Activated naive CD8-positive, alpha-beta T cell (primary cell): ENCODE results near the gene SOCS1.

Source experiments
- H3K27ac Mint-ChIP-seq: one replicate; pipeline ENCODE4 v1.8.0; 2021; ENCODE audit warnings: mixed read lengths
- H3K27me3 Mint-ChIP-seq: one replicate; pipeline ENCODE4 v1.8.0; 2021; ENCODE audit warnings: mixed read lengths
- H3K36me3 Mint-ChIP-seq: one replicate; pipeline ENCODE4 v1.8.0; 2021; ENCODE audit warnings: mixed read lengths
- H3K4me1 Mint-ChIP-seq: one replicate; pipeline ENCODE4 v1.8.0; 2021; ENCODE audit warnings: low read depth, mixed read lengths
- H3K4me3 Mint-ChIP-seq: one replicate; pipeline ENCODE4 v1.8.0; 2021; ENCODE audit warnings: mild to moderate bottlenecking, mixed read lengths
- H3K9me3 Mint-ChIP-seq: one replicate; pipeline ENCODE4 v1.8.0; 2021; ENCODE audit warnings: low read depth, mixed read lengths

The SOCS1 gene

GRCh38 chr16:11249233-11250061, 6.6 kb downstream of the SOCS1 start:
- H3K4me3 Mint-ChIP-seq = no peak overlapping the region

GRCh38 chr16:11248133-11248532, 7.9 kb downstream of the SOCS1 start:
- H3K27ac Mint-ChIP-seq = peak overlapping the region; percentile 16
- H3K4me1 Mint-ChIP-seq = peaks cover 37% of the 10 kb centered on the region

More at GRCh38 chr16:11249233-11250061, 6.6 kb downstream of the SOCS1 start:
- peak overlapping the region; percentile 29 for H3K27ac Mint-ChIP-seq
- H3K36me3 Mint-ChIP-seq = peaks cover 15% of the 10 kb centered on the region
- no peaks in the 10 kb centered on the region for H3K9me3 Mint-ChIP-seq
- no peaks in the 10 kb centered on the region for H3K27me3 Mint-ChIP-seq
- peaks cover 42% of the 10 kb centered on the region for H3K4me1 Mint-ChIP-seq

GRCh38 chr16:11245988-11246387, 10.0 kb downstream of the SOCS1 start:
- no peak overlapping the region for H3K27ac Mint-ChIP-seq
- peaks cover 4% of the 10 kb centered on the region for H3K36me3 Mint-ChIP-seq
- no peaks in the 10 kb centered on the region for H3K9me3 Mint-ChIP-seq
- H3K4me3 Mint-ChIP-seq = no peak overlapping the region
- peaks cover 20% of the 10 kb centered on the region for H3K4me1 Mint-ChIP-seq
- H3K27me3 Mint-ChIP-seq = no peaks in the 10 kb centered on the region

More at GRCh38 chr16:11248133-11248532, 7.9 kb downstream of the SOCS1 start:
- no peak overlapping the region for H3K4me3 Mint-ChIP-seq
- H3K9me3 Mint-ChIP-seq = no peaks in the 10 kb centered on the region
- no peaks in the 10 kb centered on the region for H3K27me3 Mint-ChIP-seq
- H3K36me3 Mint-ChIP-seq = peaks cover 8% of the 10 kb centered on the region

- H3K9me3 Mint-ChIP-seq = no peaks in the 10 kb centered on the region
- H3K36me3 Mint-ChIP-seq = peaks cover 1% of the 10 kb centered on the region
- H3K27ac Mint-ChIP-seq = peak overlapping the region; percentile 47
- H3K4me3 Mint-ChIP-seq = no peak overlapping the region
- H3K27me3 Mint-ChIP-seq = no peaks in the 10 kb centered on the region
- peaks cover 20% of the 10 kb centered on the region for H3K4me1 Mint-ChIP-seq
Measured at GRCh38 chr16:11245222-11245737, 10.7 kb downstream of the SOCS1 start.

- H3K9me3 Mint-ChIP-seq = no peaks in the 10 kb centered on the region
- H3K27me3 Mint-ChIP-seq = no peaks in the 10 kb centered on the region
- no peak overlapping the region for H3K27ac Mint-ChIP-seq
- H3K4me3 Mint-ChIP-seq = no peak overlapping the region
- no peaks in the 10 kb centered on the region for H3K36me3 Mint-ChIP-seq
- H3K4me1 Mint-ChIP-seq = peaks cover 27% of the 10 kb centered on the region
Measured at GRCh38 chr16:11242658-11243057, 13.3 kb downstream of the SOCS1 start.

GRCh38 chr16:11241480-11242204, 14.4 kb downstream of the SOCS1 start:
- H3K27me3 Mint-ChIP-seq = no peaks in the 10 kb centered on the region
- H3K4me1 Mint-ChIP-seq = peaks cover 29% of the 10 kb centered on the region
- H3K27ac Mint-ChIP-seq = no peak overlapping the region
- no peaks in the 10 kb centered on the region for H3K36me3 Mint-ChIP-seq
- H3K9me3 Mint-ChIP-seq = no peaks in the 10 kb centered on the region
- H3K4me3 Mint-ChIP-seq = no peak overlapping the region

- Mint-ChIP-seq H3K36me3 (no peaks in the 10 kb centered on the region), H3K4me1 (peaks cover 28% of the 10 kb centered on the region), H3K4me3 (no peak overlapping the region), H3K27me3 (no peaks in the 10 kb centered on the region), H3K9me3 (no peaks in the 10 kb centered on the region), H3K27ac (peak overlapping the region; percentile 72)
Measured at GRCh38 chr16:11240636-11241473, 15.1 kb downstream of the SOCS1 start.

GRCh38 chr16:11239644-11240632, 16.1 kb downstream of the SOCS1 start:
- peaks cover 30% of the 10 kb centered on the region for H3K4me1 Mint-ChIP-seq
- no peaks in the 10 kb centered on the region for H3K27me3 Mint-ChIP-seq
- no peaks in the 10 kb centered on the region for H3K36me3 Mint-ChIP-seq
- H3K27ac Mint-ChIP-seq = peak overlapping the region; percentile 80
- no peak overlapping the region for H3K4me3 Mint-ChIP-seq
- H3K9me3 Mint-ChIP-seq = no peaks in the 10 kb centered on the region

- Mint-ChIP-seq H3K4me1 (peaks cover 42% of the 10 kb centered on the region), H3K36me3 (no peaks in the 10 kb centered on the region), H3K4me3 (no peak overlapping the region), H3K9me3 (no peaks in the 10 kb centered on the region), H3K27me3 (no peaks in the 10 kb centered on the region), H3K27ac (peak overlapping the region; percentile 28)
Measured at GRCh38 chr16:11238272-11239202, 17.5 kb downstream of the SOCS1 start.

GRCh38 chr16:11236461-11237254, 19.3 kb downstream of the SOCS1 start:
- peaks cover 57% of the 10 kb centered on the region for H3K4me1 Mint-ChIP-seq

GRCh38 chr16:11235703-11235991, 20.4 kb downstream of the SOCS1 start:
- no peaks in the 10 kb centered on the region for H3K9me3 Mint-ChIP-seq
- peaks cover 61% of the 10 kb centered on the region for H3K4me1 Mint-ChIP-seq
- H3K4me3 Mint-ChIP-seq = no peak overlapping the region
- no peaks in the 10 kb centered on the region for H3K36me3 Mint-ChIP-seq
- peak overlapping the region; percentile 81 for H3K27ac Mint-ChIP-seq
- H3K27me3 Mint-ChIP-seq = no peaks in the 10 kb centered on the region

More at GRCh38 chr16:11236461-11237254, 19.3 kb downstream of the SOCS1 start:
- Mint-ChIP-seq H3K9me3 (no peaks in the 10 kb centered on the region), H3K4me3 (no peak overlapping the region), H3K36me3 (no peaks in the 10 kb centered on the region), H3K27me3 (no peaks in the 10 kb centered on the region), H3K27ac (no peak overlapping the region)

GRCh38 chr16:11234884-11235702, 20.9 kb downstream of the SOCS1 start:
- H3K4me3 Mint-ChIP-seq = peak overlapping the region; percentile 1
- H3K36me3 Mint-ChIP-seq = no peaks in the 10 kb centered on the region
- H3K27me3 Mint-ChIP-seq = no peaks in the 10 kb centered on the region
- no peaks in the 10 kb centered on the region for H3K9me3 Mint-ChIP-seq
- H3K27ac Mint-ChIP-seq = peak overlapping the region; percentile 84
- peaks cover 56% of the 10 kb centered on the region for H3K4me1 Mint-ChIP-seq
